ENCODE data around the gene UROC1.

DNA sequence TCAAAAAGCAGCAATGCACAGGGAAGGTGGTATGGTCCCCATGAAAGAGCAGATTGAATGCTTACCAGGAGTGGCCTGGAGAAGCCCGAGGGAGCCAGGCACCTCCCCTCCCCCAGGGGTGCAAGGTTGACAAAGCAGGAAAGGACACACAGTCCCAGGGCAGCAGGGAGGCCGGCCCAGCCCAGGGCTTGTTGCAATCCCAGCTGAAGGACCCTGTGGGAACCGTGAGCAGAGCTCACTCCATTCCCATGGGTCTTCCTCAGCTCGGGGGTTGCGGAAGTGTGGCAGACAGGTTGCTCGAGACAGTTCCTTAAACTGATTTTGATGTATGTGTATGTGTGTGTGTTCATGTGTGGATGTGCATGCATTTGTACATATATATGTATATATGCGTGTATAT is 15.8 kb downstream of the UROC1 start:
- TF ChIP-seq, protein P1, sequence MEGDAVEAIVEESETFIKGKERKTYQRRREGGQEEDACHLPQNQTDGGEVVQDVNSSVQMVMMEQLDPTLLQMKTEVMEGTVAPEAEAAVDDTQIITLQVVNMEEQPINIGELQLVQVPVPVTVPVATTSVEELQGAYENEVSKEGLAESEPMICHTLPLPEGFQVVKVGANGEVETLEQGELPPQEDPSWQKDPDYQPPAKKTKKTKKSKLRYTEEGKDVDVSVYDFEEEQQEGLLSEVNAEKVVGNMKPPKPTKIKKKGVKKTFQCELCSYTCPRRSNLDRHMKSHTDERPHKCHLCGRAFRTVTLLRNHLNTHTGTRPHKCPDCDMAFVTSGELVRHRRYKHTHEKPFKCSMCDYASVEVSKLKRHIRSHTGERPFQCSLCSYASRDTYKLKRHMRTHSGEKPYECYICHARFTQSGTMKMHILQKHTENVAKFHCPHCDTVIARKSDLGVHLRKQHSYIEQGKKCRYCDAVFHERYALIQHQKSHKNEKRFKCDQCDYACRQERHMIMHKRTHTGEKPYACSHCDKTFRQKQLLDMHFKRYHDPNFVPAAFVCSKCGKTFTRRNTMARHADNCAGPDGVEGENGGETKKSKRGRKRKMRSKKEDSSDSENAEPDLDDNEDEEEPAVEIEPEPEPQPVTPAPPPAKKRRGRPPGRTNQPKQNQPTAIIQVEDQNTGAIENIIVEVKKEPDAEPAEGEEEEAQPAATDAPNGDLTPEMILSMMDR (conservative IDR thresholded peaks at IDR 0.05) = no peak
- no peak for TF ChIP-seq ZFX (IDR thresholded peaks at IDR 0.05)

Measured in C4-2B (cell line).